GM18909 (cell line): Measurements from ENCODE around the gene SLC43A3.

Source experiments
- ATAC-seq: cut with Tn5 transposase; IDR thresholded peaks from one replicate; pipeline ENCODE4 v1.9.1; 2021; ENCODE audit warnings: mild to moderate bottlenecking; ENCODE audit not compliant: unreplicated experiment, poor library complexity

Gene SLC43A3

GRCh38 chr11:57426929-57427726 is at the start of gene SLC43A3:
SLC43A3 (minus strand) TSS chr11:57427121; CDS start chr11:57426172, 949 bp downstream.
- ATAC-seq: peak; percentile 67

GRCh38 chr11:57476047-57476756 is 49.3 kb upstream of the SLC43A3 start:
- ATAC-seq: peak; percentile 37

GRCh38 chr11:57475671-57476046 is 48.7 kb upstream of the SLC43A3 start:
- peak; percentile 26 for ATAC-seq

- ATAC-seq: no peak
Measured at GRCh38 chr11:57475191-57475590, 48.3 kb upstream of the SLC43A3 start.

GRCh38 chr11:57474803-57475115 is 47.8 kb upstream of the SLC43A3 start:
- no peak for ATAC-seq

- peak; percentile 41 for ATAC-seq
Measured at GRCh38 chr11:57474017-57474802, 47.3 kb upstream of the SLC43A3 start.

- no peak for ATAC-seq
Measured at GRCh38 chr11:57473285-57473841, 46.4 kb upstream of the SLC43A3 start.

GRCh38 chr11:57471496-57471895 is 44.6 kb upstream of the SLC43A3 start:
- ATAC-seq: no peak

GRCh38 chr11:57469268-57469667 is 42.3 kb upstream of the SLC43A3 start:
- no peak for ATAC-seq

- ATAC-seq: no peak
Measured at GRCh38 chr11:57468276-57468675, 41.4 kb upstream of the SLC43A3 start.

GRCh38 chr11:57467508-57468157 is 40.7 kb upstream of the SLC43A3 start:
- ATAC-seq: no peak

- no peak for ATAC-seq
Measured at GRCh38 chr11:57466680-57467079, 39.8 kb upstream of the SLC43A3 start.

- ATAC-seq: no peak
Measured at GRCh38 chr11:57464539-57465181, 37.7 kb upstream of the SLC43A3 start.

- no peak for ATAC-seq
Measured at GRCh38 chr11:57463671-57464538, 37.0 kb upstream of the SLC43A3 start.

GRCh38 chr11:57462597-57462996 is 35.7 kb upstream of the SLC43A3 start:
- ATAC-seq: no peak

- ATAC-seq: no peak
Measured at GRCh38 chr11:57461841-57462489, 35.0 kb upstream of the SLC43A3 start.

GRCh38 chr11:57460758-57461749 is 34.1 kb upstream of the SLC43A3 start:
- ATAC-seq: no peak
